ENCODE measurements around the gene F2.
"Not testable (repeated sequence)": the region's sequence is repeated elsewhere in the genome, so short reads cannot be mapped to it uniquely, and the experiment has no call there.

DNA sequence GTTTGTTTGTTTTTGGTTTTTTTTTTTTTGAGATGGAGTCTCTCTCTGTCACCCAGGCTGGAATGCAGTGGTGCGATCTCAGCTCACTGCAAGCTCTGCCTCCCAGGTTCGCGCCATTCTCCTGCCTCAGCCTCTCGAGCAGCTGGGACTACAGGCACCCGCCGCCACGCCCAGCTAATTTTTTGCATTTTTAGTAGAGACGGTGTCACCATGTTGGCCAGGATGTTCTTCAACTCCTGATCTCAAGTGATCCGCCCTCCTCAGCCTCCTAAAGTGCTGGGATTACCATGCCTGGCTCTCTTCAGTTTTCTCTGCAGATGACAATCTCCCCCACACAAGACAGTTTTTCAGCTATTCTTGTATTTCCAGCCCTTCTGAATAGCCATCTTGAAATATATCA is 9.7 kb upstream of the F2 start:
- TF ChIP-seq TAF1 (IDR thresholded peaks at IDR 0.05; ENCODE audit: low read depth, low read length); POLR2A (IDR thresholded peaks at IDR 0.05; ENCODE audit: low read depth, low read length); POLR2AphosphoS5 (IDR thresholded peaks at IDR 0.05; ENCODE audit: low read depth, low read length); PAX5 (IDR thresholded peaks at IDR 0.05; ENCODE audit: insufficient read depth, low read length, severe bottlenecking); SPI1 (IDR thresholded peaks at IDR 0.05; ENCODE audit: low read depth, low read length): not testable (repeated sequence)
